ENCODE results near the gene LITAFD. TPM values are rescaled to one million over a fixed set of nuclear protein-coding genes. Genes with fewer than 3 reads are reported as not detected.

Gene LITAFD
- total RNA-seq, 1 experiment from 2014 or later = not detected

DNA sequence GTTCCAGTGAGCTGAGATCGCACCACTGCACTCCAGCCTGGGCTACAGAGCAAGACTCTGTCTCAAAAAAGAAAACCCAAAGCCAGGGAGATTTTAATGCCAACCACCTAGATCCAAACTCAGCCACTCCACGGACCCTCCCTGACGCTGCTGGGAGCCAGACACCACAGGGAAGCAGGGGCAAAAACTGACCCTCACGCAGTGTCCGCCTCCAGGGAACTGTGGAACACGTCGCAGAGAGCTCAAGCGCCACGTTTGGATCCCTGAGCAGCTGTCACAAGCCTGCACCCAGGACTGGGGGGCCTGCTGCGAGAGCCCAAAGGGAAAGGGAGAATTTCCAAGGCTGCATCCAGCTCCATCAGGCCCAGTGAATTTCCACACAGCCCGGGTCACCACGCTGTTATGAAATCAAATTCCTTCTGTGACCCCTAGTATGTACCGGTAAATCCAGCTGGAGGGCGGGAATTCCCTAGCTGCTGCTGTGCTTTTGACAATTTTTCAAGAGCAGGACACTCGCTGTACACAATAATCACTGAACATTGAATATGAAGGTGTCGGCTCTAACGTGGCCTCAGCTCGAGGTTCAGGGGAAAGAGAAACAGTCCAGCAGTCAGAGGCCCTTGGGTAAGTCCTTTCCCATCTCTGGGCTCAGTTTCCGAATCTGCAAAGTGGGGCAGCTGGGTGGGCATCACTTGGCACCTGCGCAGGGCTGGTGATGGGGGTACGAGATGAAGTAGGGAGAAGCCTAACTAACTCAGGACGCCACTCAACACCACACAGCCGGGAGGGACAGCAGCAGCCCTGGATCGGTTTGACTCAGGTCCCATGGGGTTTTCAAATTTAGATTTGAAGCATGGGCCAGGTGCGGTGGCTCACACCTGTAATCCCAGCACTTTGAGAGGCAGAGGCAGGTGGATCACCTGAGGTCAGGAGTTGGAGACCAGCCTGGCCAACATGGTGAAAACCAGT, 22.0 kb upstream of the LITAFD start:
- TF ChIP-seq ELF1 (IDR thresholded peaks at IDR 0.05; ENCODE audit: borderline replicate concordance, low read depth) (no peak), ZBTB33 (IDR thresholded peaks at IDR 0.05; ENCODE audit: extremely low read depth, insufficient replicate concordance, low read length) (no peak), RAD21 (IDR thresholded peaks at IDR 0.05; ENCODE audit: low read depth) (no peak), EZH2 (IDR thresholded peaks at IDR 0.05) (no peak), ATF3 (IDR thresholded peaks at IDR 0.05) (no peak), EZH2phosphoT487 (IDR thresholded peaks at IDR 0.05; ENCODE audit: borderline replicate concordance) (no peak), EGR1 (IDR thresholded peaks at IDR 0.05; ENCODE audit: low read depth) (no peak), SRF (IDR thresholded peaks at IDR 0.05; ENCODE audit: low read depth) (no peak)
- TF ChIP-seq, protein P1, sequence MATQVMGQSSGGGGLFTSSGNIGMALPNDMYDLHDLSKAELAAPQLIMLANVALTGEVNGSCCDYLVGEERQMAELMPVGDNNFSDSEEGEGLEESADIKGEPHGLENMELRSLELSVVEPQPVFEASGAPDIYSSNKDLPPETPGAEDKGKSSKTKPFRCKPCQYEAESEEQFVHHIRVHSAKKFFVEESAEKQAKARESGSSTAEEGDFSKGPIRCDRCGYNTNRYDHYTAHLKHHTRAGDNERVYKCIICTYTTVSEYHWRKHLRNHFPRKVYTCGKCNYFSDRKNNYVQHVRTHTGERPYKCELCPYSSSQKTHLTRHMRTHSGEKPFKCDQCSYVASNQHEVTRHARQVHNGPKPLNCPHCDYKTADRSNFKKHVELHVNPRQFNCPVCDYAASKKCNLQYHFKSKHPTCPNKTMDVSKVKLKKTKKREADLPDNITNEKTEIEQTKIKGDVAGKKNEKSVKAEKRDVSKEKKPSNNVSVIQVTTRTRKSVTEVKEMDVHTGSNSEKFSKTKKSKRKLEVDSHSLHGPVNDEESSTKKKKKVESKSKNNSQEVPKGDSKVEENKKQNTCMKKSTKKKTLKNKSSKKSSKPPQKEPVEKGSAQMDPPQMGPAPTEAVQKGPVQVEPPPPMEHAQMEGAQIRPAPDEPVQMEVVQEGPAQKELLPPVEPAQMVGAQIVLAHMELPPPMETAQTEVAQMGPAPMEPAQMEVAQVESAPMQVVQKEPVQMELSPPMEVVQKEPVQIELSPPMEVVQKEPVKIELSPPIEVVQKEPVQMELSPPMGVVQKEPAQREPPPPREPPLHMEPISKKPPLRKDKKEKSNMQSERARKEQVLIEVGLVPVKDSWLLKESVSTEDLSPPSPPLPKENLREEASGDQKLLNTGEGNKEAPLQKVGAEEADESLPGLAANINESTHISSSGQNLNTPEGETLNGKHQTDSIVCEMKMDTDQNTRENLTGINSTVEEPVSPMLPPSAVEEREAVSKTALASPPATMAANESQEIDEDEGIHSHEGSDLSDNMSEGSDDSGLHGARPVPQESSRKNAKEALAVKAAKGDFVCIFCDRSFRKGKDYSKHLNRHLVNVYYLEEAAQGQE (IDR thresholded peaks at IDR 0.05; ENCODE audit: low read depth) = no peak
- TF ChIP-seq, protein P2, sequence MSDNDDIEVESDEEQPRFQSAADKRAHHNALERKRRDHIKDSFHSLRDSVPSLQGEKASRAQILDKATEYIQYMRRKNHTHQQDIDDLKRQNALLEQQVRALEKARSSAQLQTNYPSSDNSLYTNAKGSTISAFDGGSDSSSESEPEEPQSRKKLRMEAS (IDR thresholded peaks at IDR 0.05) = no peak
- ChIA-PET POLR2A (interaction anchor here (1.8 kb wide), 1 partner anchor 8 kb away, joined by 5 read pairs; the partner anchor contains the start of gene CARHSP1), CTCF (interaction anchor here (0.7 kb wide), 1 partner anchor 20 kb away, joined by 4 read pairs; no protein-coding TSS in a partner anchor), RAD21 (ENCODE audit: low non-redundant PET in 1 of 2, low total read pairs in 2 of 2, uncharacterized antibody in 2 of 2, unreplicated experiment in 2 of 2) (no interaction called here)
- BruUV-seq (replicated peaks) = no TSS peak
- intact Hi-C loops (cut with micrococcal nuclease) = no loop called here
- Histone ChIP-seq H3K27me3 (ENCODE audit: insufficient read depth, low read length) (no peaks in the 10 kb centered on the region), H3K4me1 (ENCODE audit: control insufficient read depth in 1 of 2, insufficient read depth in 2 of 2, low read length in 2 of 2) (peaks cover 25 to 27% of the 10 kb centered on the region in 2 experiments), H3K79me2 (ENCODE audit: insufficient read depth, low read length) (peaks cover 68% of the 10 kb centered on the region), H3K9me2 (ENCODE audit: insufficient read depth) (no peaks in the 10 kb centered on the region), H3K27ac (ENCODE audit: low read depth, low read length) (no peak overlapping the region; the same call in 1 of the 2 replicates), H4K20me1 (ENCODE audit: insufficient read depth) (no peaks in the 10 kb centered on the region; the same call in 1 of the 2 replicates), H2AFZ (ENCODE audit: low read depth, low read length, poor library complexity, severe bottlenecking) (no peak overlapping the region), H3K4me3 (replicated peaks in 1 of 2; ENCODE audit: low read depth in 1 of 2, low read length in 2 of 2) (no peak overlapping the region), H3K9ac (ENCODE audit: low read length) (no peak overlapping the region), H3K9me3 (ENCODE audit: control insufficient read depth in 1 of 2, insufficient read depth in 1 of 2, low read depth in 1 of 2, low read length in 2 of 2) (no peaks in the 10 kb centered on the region), H3K36me3 (ENCODE audit: control insufficient read depth in 1 of 2, insufficient read depth in 2 of 2, low read length in 2 of 2) (peaks cover 13 to 20% of the 10 kb centered on the region in 2 experiments), H3K4me2 (ENCODE audit: low read length) (no peak overlapping the region)
- DNase-seq (ENCODE audit: low read depth, low spot score) (no peak), ATAC-seq (no peak)
